H9 (cell line): Measurements from ENCODE around the gene MNX1. TPM values are rescaled to one million over a fixed set of nuclear protein-coding genes. Genes with fewer than 3 reads are reported as not detected.

Experiments
- DNase-seq: peaks from one replicate; pipeline ENCODE4 v3.0.0-alpha.2; 2017
- H2AFZ ChIP-seq: one replicate; pipeline ENCODE4 v1.6.1; 2013; ENCODE audit warnings: mild to moderate bottlenecking, low read length, control low read depth, moderate library complexity
- H2AK5ac ChIP-seq: 2 replicates; pipeline ENCODE4 v1.6.1; 2013; ENCODE audit warnings: low read length, control low read depth, mixed read lengths; ENCODE audit not compliant: insufficient read length
- H2BK120ac ChIP-seq: one replicate; pipeline ENCODE4 v1.6.1; 2013; ENCODE audit warnings: low read depth, mild to moderate bottlenecking, low read length, control low read depth, inconsistent platforms; ENCODE audit not compliant: poor library complexity, severe bottlenecking
- H2BK12ac ChIP-seq: 2 replicates; pipeline ENCODE4 v1.6.1; 2013; ENCODE audit warnings: low read length, control low read depth, mixed read lengths, low read depth; ENCODE audit not compliant: insufficient read length
- H2BK15ac ChIP-seq: 2 replicates; pipeline ENCODE4 v1.6.1; 2013; ENCODE audit warnings: low read depth, low read length, control low read depth
- H2BK20ac ChIP-seq: one replicate; pipeline ENCODE4 v1.6.1; 2013; ENCODE audit warnings: low read depth, mild to moderate bottlenecking, low read length, control low read depth, inconsistent platforms; ENCODE audit not compliant: poor library complexity, severe bottlenecking
- H2BK5ac ChIP-seq: 2 replicates; pipeline ENCODE4 v1.6.1; 2013; ENCODE audit warnings: low read length, control low read depth, mixed read lengths; ENCODE audit not compliant: insufficient read length
- H3K14ac ChIP-seq: 2 replicates; pipeline ENCODE4 v1.6.1; 2013; ENCODE audit warnings: low read length, control low read depth; ENCODE audit not compliant: insufficient read depth
- H3K18ac ChIP-seq: 2 replicates; pipeline ENCODE4 v1.6.1; 2013; ENCODE audit warnings: low read depth, mild to moderate bottlenecking, mixed read lengths, low read length, control low read depth; ENCODE audit not compliant: insufficient read length
- H3K23ac ChIP-seq: 2 replicates; pipeline ENCODE4 v1.6.1; 2013; ENCODE audit warnings: low read length, control low read depth, mixed read lengths, low read depth; ENCODE audit not compliant: insufficient read length
- H3K23me2 ChIP-seq: 2 replicates; pipeline ENCODE4 v1.6.1; 2013; ENCODE audit warnings: low read depth, mild to moderate bottlenecking, mixed read lengths, low read length, control low read depth; ENCODE audit not compliant: insufficient read length, poor library complexity, severe bottlenecking
- H3K27ac ChIP-seq: 2 replicates; pipeline ENCODE4 v1.5.1; 2013; ENCODE audit warnings: low read length, control low read depth, mixed read lengths, low read depth; ENCODE audit not compliant: insufficient read length
- H3K27me3 ChIP-seq: 2 replicates; pipeline ENCODE4 v1.6.1; 2013; ENCODE audit warnings: low read length, control low read depth, inconsistent platforms; ENCODE audit not compliant: insufficient read depth
- H3K4ac ChIP-seq: 2 replicates; pipeline ENCODE4 v1.6.1; 2013; ENCODE audit warnings: low read depth, mild to moderate bottlenecking, control low read depth, inconsistent platforms, low read length, moderate library complexity
- H3K4me1 ChIP-seq: 2 replicates; pipeline ENCODE4 v1.6.1; 2013; ENCODE audit warnings: low read length, control low read depth, inconsistent platforms; ENCODE audit not compliant: insufficient read depth
- H3K4me2 ChIP-seq: 2 replicates; pipeline ENCODE4 v1.6.1; 2013; ENCODE audit warnings: low read length, control low read depth, mixed read lengths; ENCODE audit not compliant: insufficient read length, insufficient read depth
- H3K56ac ChIP-seq: 2 replicates; pipeline ENCODE4 v1.6.1; 2013; ENCODE audit warnings: low read depth, mild to moderate bottlenecking, mixed read lengths, low read length, control low read depth; ENCODE audit not compliant: insufficient read length
- H3K79me1 ChIP-seq: 2 replicates; pipeline ENCODE4 v1.6.1; 2013; ENCODE audit warnings: low read depth, mild to moderate bottlenecking, moderate library complexity, low read length, control low read depth, inconsistent platforms; ENCODE audit not compliant: insufficient read depth, poor library complexity, severe bottlenecking
- H3K79me2 ChIP-seq: 2 replicates; pipeline ENCODE4 v1.6.1; 2013; ENCODE audit warnings: low read length, control low read depth, inconsistent platforms; ENCODE audit not compliant: insufficient read depth
- H3K9ac ChIP-seq: 2 replicates; pipeline ENCODE4 v1.6.1; 2013; ENCODE audit warnings: low read length, control low read depth, mixed read lengths; ENCODE audit not compliant: insufficient read length; ENCODE audit errors: extremely low read depth
- H3K9me3 ChIP-seq: one replicate; pipeline ENCODE4 v1.6.1; 2013; ENCODE audit warnings: low read depth, low read length, inconsistent platforms; ENCODE audit not compliant: control insufficient read depth
- H3T11ph ChIP-seq: one replicate; pipeline ENCODE4 v1.6.1; 2013; ENCODE audit warnings: mild to moderate bottlenecking, low read length, control low read depth, inconsistent platforms
- H4K20me1 ChIP-seq: one replicate; pipeline ENCODE4 v1.6.1; 2013; ENCODE audit not compliant: control insufficient read depth, insufficient read length, insufficient read depth
- H4K5ac ChIP-seq: 2 replicates; pipeline ENCODE4 v1.6.1; 2013; ENCODE audit warnings: low read depth, mild to moderate bottlenecking, mixed read lengths, low read length, control low read depth; ENCODE audit not compliant: insufficient read length
- H4K8ac ChIP-seq: replicated peaks from 2 replicates; pipeline ENCODE4 v1.6.1; 2013; ENCODE audit warnings: low read length, control low read depth, mixed read lengths, low read depth; ENCODE audit not compliant: insufficient read length
- H4K91ac ChIP-seq: 2 replicates; pipeline ENCODE4 v1.6.1; 2013; ENCODE audit warnings: low read depth, mild to moderate bottlenecking, moderate library complexity, mixed read lengths, low read length, control low read depth; ENCODE audit not compliant: insufficient read length
- H3K27ac Mint-ChIP-seq, 3 experiments: 2 replicates in 2 of 3; 3 replicates in 1 of 3; pipeline ENCODE4 v1.8.0; 2020 to 2021; ENCODE audit warnings: mixed read lengths in 3 of 3, mild to moderate bottlenecking in 1 of 3, moderate library complexity in 1 of 3
- H3K27me3 Mint-ChIP-seq: 2 replicates; pipeline ENCODE4 v1.8.0; 2021; ENCODE audit warnings: low read depth, mild to moderate bottlenecking, moderate library complexity, mixed read lengths
- H3K36me3 Mint-ChIP-seq, 3 experiments: 2 replicates in 2 of 3; 3 replicates in 1 of 3; pipeline ENCODE4 v1.8.0; 2020 to 2021; ENCODE audit warnings: low read depth in 3 of 3, mixed read lengths in 3 of 3; ENCODE audit not compliant: insufficient read depth in 1 of 3
- H3K4me1 Mint-ChIP-seq, 2 experiments: 2 replicates each; pipeline ENCODE4 v1.8.0; 2020; ENCODE audit warnings: mixed read lengths in 2 of 2
- H3K4me3 Mint-ChIP-seq, 2 experiments: 2 replicates in 1 of 2; 3 replicates in 1 of 2; pipeline ENCODE4 v1.8.0; 2020 to 2021; ENCODE audit warnings: mild to moderate bottlenecking in 2 of 2, mixed read lengths in 2 of 2, moderate library complexity in 1 of 2
- H3K9me3 Mint-ChIP-seq, 2 experiments: 2 replicates in 1 of 2; 3 replicates in 1 of 2; pipeline ENCODE4 v1.8.0; 2020; ENCODE audit warnings: mild to moderate bottlenecking in 2 of 2, mixed read lengths in 2 of 2, moderate library complexity in 1 of 2
- WGBS: extraction: QIAGEN DNeasy Blood & Tissue Kit; methylation state at CpG from one replicate; pipeline ENCODE4 v1.1.7; 2013; ENCODE audit warnings: missing lambda C conversion rate, low lambda C conversion rate, mixed read lengths; ENCODE audit not compliant: insufficient read length; ENCODE audit errors: extremely low coverage; 5-methylcytosine and 5-hydroxymethylcytosine counted together
- total RNA-seq: library from RNA; stranded (reverse); gene quantifications from 2 replicates; pipeline ENCODE4 v1.2.1, GENCODE V29; 2021
- TF ChIP-seq, protein P1 (sequence below): fragments of 200-600 bp; sonication (generic); conservative IDR thresholded peaks from 3 replicates; pipeline ENCODE4 v1.8.0; 2021; ENCODE audit warnings: antibody characterized with exemption, mild to moderate bottlenecking

Gene MNX1
- total RNA-seq, 1 experiment from 2014 or later: not detected

DNA sequence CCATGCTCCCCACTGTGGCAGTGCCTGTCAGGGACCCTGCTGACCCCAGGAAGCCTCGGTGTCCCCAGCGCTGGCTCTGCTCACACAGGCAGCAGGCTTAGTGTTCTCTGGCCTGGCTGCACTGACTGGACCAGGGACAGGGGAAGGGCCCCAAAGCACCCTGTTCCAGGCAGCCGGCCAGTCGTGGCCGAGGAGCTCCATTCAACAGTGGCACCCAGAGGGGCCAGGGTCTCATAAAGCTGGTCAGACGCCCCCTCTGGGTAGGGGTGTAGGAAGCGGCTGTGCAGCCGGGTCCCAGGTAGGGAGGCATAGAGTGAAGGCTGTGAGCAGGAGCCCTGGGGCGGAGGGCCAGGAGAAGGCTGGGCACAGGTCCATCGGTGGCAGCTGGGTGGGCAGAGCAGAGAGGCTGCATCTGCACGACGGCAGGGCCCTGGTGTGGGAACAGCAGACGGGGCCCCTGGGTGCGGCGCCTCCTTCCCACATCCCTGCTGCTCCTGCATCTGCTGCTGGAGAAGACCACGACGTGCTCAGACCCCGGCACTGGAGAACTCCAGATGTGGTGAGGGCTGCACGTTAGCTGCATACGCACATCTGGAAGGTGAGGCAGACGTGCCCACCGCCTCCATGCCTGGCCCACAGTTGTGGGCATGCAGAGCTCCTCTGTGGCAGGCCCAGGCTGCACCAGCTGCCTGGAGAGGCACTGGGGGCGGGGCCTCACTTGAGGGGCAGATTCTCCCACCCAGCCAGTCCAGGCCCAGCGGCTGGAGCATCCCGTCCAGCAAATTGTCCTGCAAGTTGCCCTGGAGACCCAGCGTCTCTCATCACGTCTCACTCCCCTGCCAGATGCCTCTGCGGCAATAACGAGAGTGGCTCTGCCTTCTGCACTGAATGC, 25.1 kb downstream of the MNX1 start:
- Histone ChIP-seq H4K91ac (no peak overlapping the region), H3K56ac (no peak overlapping the region), H3K27ac (no peak overlapping the region), H2BK20ac (no peak overlapping the region), H3K79me2 (no peaks in the 10 kb centered on the region), H2BK15ac (no peak overlapping the region), H3K9ac (no peak overlapping the region), H2BK5ac (no peak overlapping the region), H3K18ac (no peak overlapping the region), H3K4ac (no peak overlapping the region), H3K79me1 (no peaks in the 10 kb centered on the region), H3K27me3 (no peaks in the 10 kb centered on the region), H3K9me3 (no peaks in the 10 kb centered on the region), H3K14ac (no peak overlapping the region), H3K4me2 (no peak overlapping the region), H4K8ac (no peak overlapping the region), H2BK120ac (no peak overlapping the region), H4K5ac (no peak overlapping the region), H3K23ac (no peak overlapping the region), H2BK12ac (no peak overlapping the region), H3T11ph (no peak overlapping the region), H2AK5ac (no peak overlapping the region), H4K20me1 (no peaks in the 10 kb centered on the region), H2AFZ (no peak overlapping the region), H3K4me1 (no peaks in the 10 kb centered on the region), H3K23me2 (no peaks in the 10 kb centered on the region)
- TF ChIP-seq, protein P1, sequence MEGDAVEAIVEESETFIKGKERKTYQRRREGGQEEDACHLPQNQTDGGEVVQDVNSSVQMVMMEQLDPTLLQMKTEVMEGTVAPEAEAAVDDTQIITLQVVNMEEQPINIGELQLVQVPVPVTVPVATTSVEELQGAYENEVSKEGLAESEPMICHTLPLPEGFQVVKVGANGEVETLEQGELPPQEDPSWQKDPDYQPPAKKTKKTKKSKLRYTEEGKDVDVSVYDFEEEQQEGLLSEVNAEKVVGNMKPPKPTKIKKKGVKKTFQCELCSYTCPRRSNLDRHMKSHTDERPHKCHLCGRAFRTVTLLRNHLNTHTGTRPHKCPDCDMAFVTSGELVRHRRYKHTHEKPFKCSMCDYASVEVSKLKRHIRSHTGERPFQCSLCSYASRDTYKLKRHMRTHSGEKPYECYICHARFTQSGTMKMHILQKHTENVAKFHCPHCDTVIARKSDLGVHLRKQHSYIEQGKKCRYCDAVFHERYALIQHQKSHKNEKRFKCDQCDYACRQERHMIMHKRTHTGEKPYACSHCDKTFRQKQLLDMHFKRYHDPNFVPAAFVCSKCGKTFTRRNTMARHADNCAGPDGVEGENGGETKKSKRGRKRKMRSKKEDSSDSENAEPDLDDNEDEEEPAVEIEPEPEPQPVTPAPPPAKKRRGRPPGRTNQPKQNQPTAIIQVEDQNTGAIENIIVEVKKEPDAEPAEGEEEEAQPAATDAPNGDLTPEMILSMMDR: peak; percentile 29; the same call in 1 of the 3 replicates
- H3K36me3 Mint-ChIP-seq: peaks cover 0 to 3% (median 0%) of the 10 kb centered on the region in 3 experiments; a peak in 3 of 7 replicates
- H3K4me3 Mint-ChIP-seq: no peak overlapping the region
- H3K27me3 Mint-ChIP-seq: peaks cover 14% of the 10 kb centered on the region
- H3K4me1 Mint-ChIP-seq: peaks cover 3 to 5% of the 10 kb centered on the region in 2 experiments; a peak in 2 of 4 replicates
- no CpG with 5 or more reads among the region's 29 CpGs for WGBS
- no peak for DNase-seq
- H3K27ac Mint-ChIP-seq: no peak overlapping the region
- H3K9me3 Mint-ChIP-seq: peaks cover 0 to 2% of the 10 kb centered on the region in 2 experiments; a peak in 1 of 5 replicates
